ENCODE results near the gene SWT1. TPM values are rescaled to one million over a fixed set of nuclear protein-coding genes. Genes with fewer than 3 reads are reported as not detected.

The SWT1 gene
- total and polyA plus RNA-seq, 4 donors = 1.1 to 19.4 (median 3.3) TPM

DNA sequence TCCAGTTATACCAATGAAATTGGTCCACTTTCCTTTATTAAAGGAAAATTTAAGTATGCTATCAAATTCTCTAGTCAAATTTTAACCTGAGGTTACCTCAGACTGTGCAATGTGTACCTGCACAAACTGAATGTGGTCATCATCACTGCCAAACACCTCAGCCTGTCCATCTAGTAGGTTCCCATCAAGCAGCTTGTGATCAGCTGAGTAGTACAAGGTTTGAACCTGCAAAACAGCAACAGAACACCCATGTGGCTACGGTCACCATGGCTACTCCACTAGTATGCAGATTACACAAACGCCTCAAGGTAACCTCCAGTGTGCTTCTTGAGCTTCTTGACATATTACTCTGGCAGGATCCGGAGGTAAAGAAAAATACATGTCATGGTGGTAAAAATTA lies 148.5 kb downstream of the SWT1 start:
- H3K4me1 ChIP-seq (ENCODE audit: control insufficient read depth in 5 of 5, insufficient read depth in 5 of 5, low read length in 5 of 5) = no peaks in the 10 kb centered on the region
- no peak overlapping the region for H3K9ac ChIP-seq (ENCODE audit: insufficient read depth in 1 of 2, low read length in 2 of 2)
- DNase-seq (no peak), ATAC-seq (ENCODE audit: insufficient read depth, low FRiP score) (no peak)
- no peaks in the 10 kb centered on the region for H3K27me3 ChIP-seq (ENCODE audit: control insufficient read depth in 3 of 3, insufficient read depth in 3 of 3, low read length in 2 of 3)
- 95 to 96% methylated on average over 3 of the region's 3 CpGs for WGBS, 2 donors
- no peak overlapping the region for H3K4me3 ChIP-seq
- peaks cover 22 to 54% (median 43%) of the 10 kb centered on the region in 4 donors for H3K36me3 ChIP-seq (ENCODE audit: control insufficient read depth in 4 of 4, insufficient read depth in 4 of 4, low read length in 4 of 4)
- no peaks in the 10 kb centered on the region for H3K9me3 ChIP-seq (ENCODE audit: control insufficient read depth in 4 of 4, insufficient read depth in 3 of 4, low read length in 3 of 4)
- H3K27ac ChIP-seq (ENCODE audit: low read depth in 1 of 2, low read length in 1 of 2) = no peak overlapping the region
- TF ChIP-seq, protein P1, sequence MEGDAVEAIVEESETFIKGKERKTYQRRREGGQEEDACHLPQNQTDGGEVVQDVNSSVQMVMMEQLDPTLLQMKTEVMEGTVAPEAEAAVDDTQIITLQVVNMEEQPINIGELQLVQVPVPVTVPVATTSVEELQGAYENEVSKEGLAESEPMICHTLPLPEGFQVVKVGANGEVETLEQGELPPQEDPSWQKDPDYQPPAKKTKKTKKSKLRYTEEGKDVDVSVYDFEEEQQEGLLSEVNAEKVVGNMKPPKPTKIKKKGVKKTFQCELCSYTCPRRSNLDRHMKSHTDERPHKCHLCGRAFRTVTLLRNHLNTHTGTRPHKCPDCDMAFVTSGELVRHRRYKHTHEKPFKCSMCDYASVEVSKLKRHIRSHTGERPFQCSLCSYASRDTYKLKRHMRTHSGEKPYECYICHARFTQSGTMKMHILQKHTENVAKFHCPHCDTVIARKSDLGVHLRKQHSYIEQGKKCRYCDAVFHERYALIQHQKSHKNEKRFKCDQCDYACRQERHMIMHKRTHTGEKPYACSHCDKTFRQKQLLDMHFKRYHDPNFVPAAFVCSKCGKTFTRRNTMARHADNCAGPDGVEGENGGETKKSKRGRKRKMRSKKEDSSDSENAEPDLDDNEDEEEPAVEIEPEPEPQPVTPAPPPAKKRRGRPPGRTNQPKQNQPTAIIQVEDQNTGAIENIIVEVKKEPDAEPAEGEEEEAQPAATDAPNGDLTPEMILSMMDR (IDR thresholded peaks at IDR 0.05; ENCODE audit: control extremely low read depth, extremely low read depth) = no peak

- no peak for DNase-seq
- no peaks in the 10 kb centered on the region for H3K9me3 ChIP-seq (ENCODE audit: control insufficient read depth in 4 of 4, insufficient read depth in 3 of 4, low read length in 3 of 4)
- no peaks in the 10 kb centered on the region for H3K27me3 ChIP-seq (ENCODE audit: control insufficient read depth in 3 of 3, insufficient read depth in 3 of 3, low read length in 2 of 3)
- H3K9ac ChIP-seq (ENCODE audit: insufficient read depth in 1 of 2, low read length in 2 of 2) = no peak overlapping the region
- H3K27ac ChIP-seq (ENCODE audit: low read depth in 1 of 2, low read length in 1 of 2) = no peak overlapping the region
- 94% methylated on average over 1 of the region's 1 CpG for WGBS, 2 donors
- peaks cover 0 to 6% (median 5%) of the 10 kb centered on the region in 5 donors for H3K4me1 ChIP-seq (ENCODE audit: control insufficient read depth in 5 of 5, insufficient read depth in 5 of 5, low read length in 5 of 5)
- no peak for ATAC-seq (ENCODE audit: insufficient read depth, low FRiP score)
- TF ChIP-seq, protein P1 (IDR thresholded peaks at IDR 0.05; ENCODE audit: control extremely low read depth, extremely low read depth) = no peak
- H3K4me3 ChIP-seq = no peak overlapping the region
- H3K36me3 ChIP-seq (ENCODE audit: control insufficient read depth in 4 of 4, insufficient read depth in 4 of 4, low read length in 4 of 4) = peaks cover 14 to 49% (median 34%) of the 10 kb centered on the region in 4 donors
Measured at GRCh38 chr1:185308126-185308525, 151.2 kb downstream of the SWT1 start.

DNA sequence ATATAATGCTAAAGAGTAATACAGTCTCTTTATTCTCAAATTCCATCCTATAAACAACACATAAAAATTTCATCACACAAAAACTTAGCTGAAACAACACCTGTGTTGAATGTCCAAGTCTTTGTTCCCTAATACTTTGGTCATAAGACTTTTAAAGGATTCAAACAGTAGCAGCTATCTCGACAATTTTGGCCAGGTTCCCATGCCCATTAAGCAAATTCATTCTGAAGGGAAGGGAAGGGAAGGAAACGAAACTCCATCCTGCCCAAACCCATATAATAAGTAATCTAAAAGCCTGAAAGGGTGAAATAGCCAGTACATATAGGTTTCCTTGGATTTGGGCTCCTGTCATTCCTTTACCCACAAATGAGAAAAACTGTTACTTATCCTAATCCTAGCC lies 152.6 kb downstream of the SWT1 start:
- H3K9ac ChIP-seq (ENCODE audit: insufficient read depth in 1 of 2, low read length in 2 of 2) = no peak overlapping the region
- ATAC-seq (ENCODE audit: insufficient read depth, low FRiP score) = no peak
- TF ChIP-seq, protein P1 (IDR thresholded peaks at IDR 0.05; ENCODE audit: control extremely low read depth, extremely low read depth) = no peak
- DNase-seq = peak in 1 of 3 donors; percentile 25
- no peaks in the 10 kb centered on the region for H3K9me3 ChIP-seq (ENCODE audit: control insufficient read depth in 4 of 4, insufficient read depth in 3 of 4, low read length in 3 of 4)
- H3K4me1 ChIP-seq (ENCODE audit: control insufficient read depth in 5 of 5, insufficient read depth in 5 of 5, low read length in 5 of 5) = peaks cover 0 to 16% (median 10%) of the 10 kb centered on the region in 5 donors
- peaks cover 9 to 40% (median 24%) of the 10 kb centered on the region in 4 donors for H3K36me3 ChIP-seq (ENCODE audit: control insufficient read depth in 4 of 4, insufficient read depth in 4 of 4, low read length in 4 of 4)
- no peak overlapping the region for H3K4me3 ChIP-seq
- no peak overlapping the region for H3K27ac ChIP-seq (ENCODE audit: low read depth in 1 of 2, low read length in 1 of 2)
- 10 to 12% methylated on average over 2 of the region's 2 CpGs for WGBS, 2 donors
- no peaks in the 10 kb centered on the region for H3K27me3 ChIP-seq (ENCODE audit: control insufficient read depth in 3 of 3, insufficient read depth in 3 of 3, low read length in 2 of 3)

DNA sequence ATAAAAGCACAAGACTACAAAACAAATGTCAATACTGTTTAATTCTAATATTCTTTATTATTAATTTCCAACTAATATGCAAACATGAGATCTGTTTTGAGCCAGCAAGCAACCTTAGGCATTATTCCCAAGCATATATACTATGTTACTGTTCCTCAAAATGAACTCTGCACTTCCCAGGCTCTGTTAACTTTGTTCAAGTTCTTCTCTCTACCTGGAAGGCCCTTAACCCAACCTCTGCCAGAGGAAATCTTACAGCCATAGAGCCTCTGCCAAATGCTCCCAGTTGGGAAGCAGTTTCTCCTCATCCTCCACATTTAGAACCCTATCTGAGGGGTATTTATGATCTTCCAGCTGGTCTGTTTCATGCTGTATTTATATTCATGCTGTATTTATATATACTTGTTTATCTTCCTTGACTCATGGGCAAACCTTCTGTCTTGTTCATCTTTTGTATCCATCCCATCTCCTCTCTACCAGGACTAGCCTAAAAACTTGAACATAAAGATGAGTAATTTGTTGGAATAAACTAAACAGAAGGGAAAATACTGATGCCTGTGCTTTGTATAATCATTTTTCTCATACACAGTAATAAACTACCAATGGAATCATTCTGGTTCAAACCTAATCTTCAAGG lies 154.7 kb downstream of the SWT1 start:
- H3K9ac ChIP-seq (ENCODE audit: insufficient read depth in 1 of 2, low read length in 2 of 2) = no peak overlapping the region
- ATAC-seq (ENCODE audit: insufficient read depth, low FRiP score) (no peak), DNase-seq (no peak)
- H3K36me3 ChIP-seq (ENCODE audit: control insufficient read depth in 4 of 4, insufficient read depth in 4 of 4, low read length in 4 of 4) = peaks cover 4 to 22% (median 13%) of the 10 kb centered on the region in 4 donors
- H3K27me3 ChIP-seq (ENCODE audit: control insufficient read depth in 3 of 3, insufficient read depth in 3 of 3, low read length in 2 of 3) = no peaks in the 10 kb centered on the region
- H3K9me3 ChIP-seq (ENCODE audit: control insufficient read depth in 4 of 4, insufficient read depth in 3 of 4, low read length in 3 of 4) = no peaks in the 10 kb centered on the region
- TF ChIP-seq, protein P1 (IDR thresholded peaks at IDR 0.05; ENCODE audit: control extremely low read depth, extremely low read depth) = no peak
- H3K4me3 ChIP-seq = no peak overlapping the region
- peaks cover 0 to 29% (median 11%) of the 10 kb centered on the region in 5 donors for H3K4me1 ChIP-seq (ENCODE audit: control insufficient read depth in 5 of 5, insufficient read depth in 5 of 5, low read length in 5 of 5)
- H3K27ac ChIP-seq (ENCODE audit: low read depth in 1 of 2, low read length in 1 of 2) = no peak overlapping the region
